ENCODE measurements around the gene ZNF329. TPM values are rescaled to one million over a fixed set of nuclear protein-coding genes. Genes with fewer than 3 reads are reported as not detected.

Gene ZNF329
- total RNA-seq, 1 donor from 2014 or later, result 9.2 TPM

DNA sequence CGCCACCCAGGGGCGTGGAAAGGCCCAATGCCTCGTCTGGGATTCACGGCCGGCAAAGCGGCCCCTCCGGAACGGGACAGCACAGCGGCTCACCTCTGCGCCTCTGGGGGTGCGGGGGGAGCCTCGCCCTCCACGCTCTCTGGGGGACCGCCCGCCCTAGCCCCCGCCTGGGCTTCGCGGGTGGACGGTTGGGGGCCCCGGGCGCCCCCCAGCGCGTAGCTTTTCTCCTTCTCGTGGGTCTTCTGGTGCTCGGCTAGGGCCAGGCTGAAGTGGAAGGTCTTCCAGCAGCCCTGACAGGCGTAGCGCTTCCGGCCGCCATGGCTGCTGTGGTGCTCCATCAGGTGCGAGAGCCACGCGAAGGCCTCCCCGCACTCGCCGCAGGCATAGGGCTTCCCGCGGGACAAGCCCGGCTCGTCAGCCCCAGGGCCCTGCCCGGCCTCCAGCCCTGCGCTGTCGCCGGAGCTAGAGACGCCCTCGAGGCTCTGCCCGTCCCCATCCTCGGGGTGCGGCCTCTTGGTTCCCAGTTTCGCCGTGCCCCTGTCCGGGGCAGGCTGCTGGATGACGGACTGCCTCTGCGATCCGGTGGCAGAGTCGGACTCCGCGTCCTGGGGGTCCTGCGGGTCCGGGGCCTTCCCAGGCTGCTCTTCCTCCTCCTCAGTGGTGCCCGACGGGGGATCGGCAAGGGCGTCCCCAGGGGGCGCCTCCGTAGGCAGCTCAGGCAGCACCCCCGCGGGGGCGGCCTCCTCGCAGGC lies 65.8 kb downstream of the ZNF329 start:
- Mint-ChIP-seq H3K4me3 (ENCODE audit: unreplicated experiment) (no peak overlapping the region), H3K27ac (ENCODE audit: unreplicated experiment) (no peak overlapping the region), H3K36me3 (ENCODE audit: low read depth) (peaks cover 40% of the 10 kb centered on the region), H3K9me3 (ENCODE audit: low read depth) (peaks cover 39% of the 10 kb centered on the region), H3K4me1 (ENCODE audit: low read depth) (no peaks in the 10 kb centered on the region), H3K27me3 (ENCODE audit: low read depth) (no peaks in the 10 kb centered on the region)
- no peak for DNase-seq (ENCODE audit: low spot score)
- TF ChIP-seq, protein P1, sequence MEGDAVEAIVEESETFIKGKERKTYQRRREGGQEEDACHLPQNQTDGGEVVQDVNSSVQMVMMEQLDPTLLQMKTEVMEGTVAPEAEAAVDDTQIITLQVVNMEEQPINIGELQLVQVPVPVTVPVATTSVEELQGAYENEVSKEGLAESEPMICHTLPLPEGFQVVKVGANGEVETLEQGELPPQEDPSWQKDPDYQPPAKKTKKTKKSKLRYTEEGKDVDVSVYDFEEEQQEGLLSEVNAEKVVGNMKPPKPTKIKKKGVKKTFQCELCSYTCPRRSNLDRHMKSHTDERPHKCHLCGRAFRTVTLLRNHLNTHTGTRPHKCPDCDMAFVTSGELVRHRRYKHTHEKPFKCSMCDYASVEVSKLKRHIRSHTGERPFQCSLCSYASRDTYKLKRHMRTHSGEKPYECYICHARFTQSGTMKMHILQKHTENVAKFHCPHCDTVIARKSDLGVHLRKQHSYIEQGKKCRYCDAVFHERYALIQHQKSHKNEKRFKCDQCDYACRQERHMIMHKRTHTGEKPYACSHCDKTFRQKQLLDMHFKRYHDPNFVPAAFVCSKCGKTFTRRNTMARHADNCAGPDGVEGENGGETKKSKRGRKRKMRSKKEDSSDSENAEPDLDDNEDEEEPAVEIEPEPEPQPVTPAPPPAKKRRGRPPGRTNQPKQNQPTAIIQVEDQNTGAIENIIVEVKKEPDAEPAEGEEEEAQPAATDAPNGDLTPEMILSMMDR (IDR thresholded peaks at IDR 0.05), result no peak

DNA sequence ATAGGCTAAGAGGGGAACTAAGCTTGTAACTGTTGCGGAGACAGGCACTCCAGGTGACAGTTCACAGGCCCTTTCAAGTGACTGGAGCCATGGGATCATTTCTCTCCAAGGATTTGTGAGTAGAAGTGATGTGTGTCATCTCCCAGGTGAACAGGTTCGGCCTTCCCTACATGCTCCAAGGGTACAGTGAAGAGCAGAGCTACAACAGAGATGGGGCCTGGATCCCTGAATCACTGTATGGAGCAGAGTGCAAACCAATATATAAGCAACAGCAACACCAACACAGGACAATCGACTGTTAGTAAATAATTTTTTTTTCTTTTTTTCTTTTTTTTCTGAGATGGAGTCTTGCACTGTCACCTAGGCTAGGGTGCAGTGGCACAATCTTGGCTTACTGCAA lies 67.6 kb downstream of the ZNF329 start:
- TF ChIP-seq, protein P1 (IDR thresholded peaks at IDR 0.05), result no peak
- Mint-ChIP-seq H3K27ac (ENCODE audit: unreplicated experiment) (no peak overlapping the region), H3K27me3 (ENCODE audit: low read depth) (no peaks in the 10 kb centered on the region), H3K9me3 (ENCODE audit: low read depth) (peaks cover 42% of the 10 kb centered on the region), H3K36me3 (ENCODE audit: low read depth) (peaks cover 30% of the 10 kb centered on the region), H3K4me1 (ENCODE audit: low read depth) (no peaks in the 10 kb centered on the region), H3K4me3 (ENCODE audit: unreplicated experiment) (no peak overlapping the region)
- no peak for DNase-seq (ENCODE audit: low spot score)

DNA sequence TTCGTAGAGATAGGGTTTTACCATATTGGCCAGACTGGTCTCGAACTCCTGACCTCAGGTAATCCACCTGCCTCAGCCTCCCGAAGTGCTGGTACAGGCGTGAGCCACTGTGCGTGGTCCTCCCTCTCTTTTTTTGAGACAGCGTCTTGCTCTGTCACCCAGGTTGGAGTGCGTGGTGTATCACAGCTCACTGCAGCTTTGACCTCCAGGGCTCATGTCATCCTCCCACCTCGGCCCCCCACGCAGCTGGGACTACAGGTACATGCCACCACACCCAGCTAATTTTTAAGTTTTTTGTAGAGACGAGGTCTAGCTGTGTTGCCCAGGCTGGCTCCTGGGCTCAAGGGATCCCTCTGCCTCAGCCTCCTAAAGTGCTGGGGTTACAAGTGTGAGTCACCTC lies 70.8 kb downstream of the ZNF329 start:
- TF ChIP-seq, protein P1 (IDR thresholded peaks at IDR 0.05), result no peak
- Mint-ChIP-seq H3K9me3 (ENCODE audit: low read depth) (peaks cover 47% of the 10 kb centered on the region), H3K4me1 (ENCODE audit: low read depth) (no peaks in the 10 kb centered on the region), H3K27ac (ENCODE audit: unreplicated experiment) (no peak overlapping the region), H3K36me3 (ENCODE audit: low read depth) (peaks cover 17% of the 10 kb centered on the region), H3K27me3 (ENCODE audit: low read depth) (no peaks in the 10 kb centered on the region), H3K4me3 (ENCODE audit: unreplicated experiment) (no peak overlapping the region)
- no peak for DNase-seq (ENCODE audit: low spot score)

Other genes starting within 250 kb of the ZNF329 start
- gene ZNF417, start 234.2 kb downstream of the ZNF329 start, total RNA-seq, result 12.9 to 24.5 TPM (median 15.0 TPM) in 3 replicates
- 6.4 to 9.8 TPM (median 6.7 TPM) in 3 replicates for gene ZNF418, start 215.4 kb downstream of the ZNF329 start, total RNA-seq
- gene ZNF256, start 203.1 kb downstream of the ZNF329 start, total RNA-seq, result 4.6 to 7.7 TPM (median 5.1 TPM) in 3 replicates
- gene C19orf18, start 176.3 kb downstream of the ZNF329 start, total RNA-seq, result 1.4 to 2.1 TPM (median 1.7 TPM) in 3 replicates
- 10.8 to 15.9 TPM (median 11.4 TPM) in 3 replicates for gene ZNF606, start 148.0 kb downstream of the ZNF329 start, total RNA-seq
- gene ZSCAN1, start 116.8 kb downstream of the ZNF329 start, total RNA-seq, result 0.37 to 1.3 TPM in 2 of 3 replicates, not detected in the other
- gene ZNF135, start 91.5 kb downstream of the ZNF329 start, total RNA-seq, result 4.6 to 6.7 TPM (median 4.9 TPM) in 3 replicates
- gene ZSCAN18, start 52.6 kb downstream of the ZNF329 start, total RNA-seq, result 35.7 to 39.4 TPM (median 37.5 TPM) in 3 replicates
- gene ZNF274, start 32.3 kb upstream of the ZNF329 start, total RNA-seq, result 12.7 to 14.1 TPM (median 13.2 TPM) in 3 replicates
- 16.2 to 24.7 TPM (median 17.4 TPM) in 3 replicates for gene ZNF544, start 78.1 kb upstream of the ZNF329 start, total RNA-seq
- 7.9 to 9.2 TPM (median 8.1 TPM) in 3 replicates for gene ZNF8, start 128.2 kb upstream of the ZNF329 start, total RNA-seq
- gene ERVK3-1, start 154.6 kb upstream of the ZNF329 start, total RNA-seq, result 25.3 to 29.4 TPM (median 26.0 TPM) in 3 replicates
- 2.8 to 3.2 TPM (median 3.0 TPM) in 3 replicates for gene ZSCAN22, start 176.2 kb upstream of the ZNF329 start, total RNA-seq
- gene A1BG, start 202.7 kb upstream of the ZNF329 start, total RNA-seq, result 49.7 to 53.8 TPM (median 50.2 TPM) in 3 replicates
- 0.65 to 0.69 TPM (median 0.68 TPM) in 3 replicates for gene ZNF497, start 212.0 kb upstream of the ZNF329 start, total RNA-seq
- gene ZNF837, start 230.2 kb upstream of the ZNF329 start, total RNA-seq, result 2.0 to 3.5 TPM (median 2.5 TPM) in 3 replicates
- gene RPS5, start 236.5 kb upstream of the ZNF329 start, total RNA-seq, result 624 to 792 TPM (median 634 TPM) in 3 replicates
- not detected in 3 replicates for gene RNF225, start 244.9 kb upstream of the ZNF329 start, total RNA-seq